ENCODE results near the gene TMEM95. TPM values are rescaled to one million over a fixed set of nuclear protein-coding genes. Genes with fewer than 3 reads are reported as not detected.

TMEM95 gene, protein sequence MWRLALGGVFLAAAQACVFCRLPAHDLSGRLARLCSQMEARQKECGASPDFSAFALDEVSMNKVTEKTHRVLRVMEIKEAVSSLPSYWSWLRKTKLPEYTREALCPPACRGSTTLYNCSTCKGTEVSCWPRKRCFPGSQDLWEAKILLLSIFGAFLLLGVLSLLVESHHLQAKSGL
- total RNA-seq (ENCODE audit: low replicate concordance) = not detected in 2 replicates
- long read RNA-seq = 0 reads

DNA sequence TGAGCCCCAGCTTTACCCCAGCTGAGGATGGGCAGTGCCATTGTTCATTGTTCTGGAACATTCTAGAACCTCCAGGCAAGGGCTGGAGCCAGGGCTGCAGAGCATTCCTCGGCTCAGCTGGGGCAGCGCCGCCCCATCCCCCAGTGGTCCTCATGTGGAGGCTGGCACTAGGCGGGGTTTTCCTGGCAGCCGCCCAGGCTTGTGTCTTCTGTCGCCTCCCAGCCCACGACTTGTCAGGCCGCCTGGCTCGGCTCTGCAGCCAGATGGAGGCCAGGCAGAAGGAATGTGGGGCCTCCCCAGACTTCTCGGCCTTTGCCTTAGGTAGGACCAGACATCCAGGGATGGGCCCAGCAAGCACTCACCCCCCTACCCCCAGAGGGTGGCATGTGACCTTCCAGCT is at the start of gene TMEM95:
TMEM95 (plus strand) TSS at position 104 of the 400 bp plus-strand sequence; CDS start at position 153, 49 bp downstream.
- peak within 1 kb of the TSS; percentile 74 for H3K4me3 Mint-ChIP-seq
- no peaks in the 10 kb centered on the region for H3K9me3 Mint-ChIP-seq
- peak within 1 kb of the TSS; percentile 91 for H3K27ac Mint-ChIP-seq
- peaks cover 20% of the 10 kb centered on the region for H3K4me1 Mint-ChIP-seq (ENCODE audit: unreplicated experiment)
- no peaks in the 10 kb centered on the region for H3K27me3 Mint-ChIP-seq
- no peak for DNase-seq (ENCODE audit: extremely low spot score, unreplicated experiment)
- no peaks in the 10 kb centered on the region for H3K36me3 Mint-ChIP-seq
- TF ChIP-seq CTCF (conservative IDR thresholded peaks at IDR 0.05) = no peak

GRCh38 chr17:7306911-7307685 is 47.9 kb upstream of the TMEM95 start, which contains the start of gene EIF5A:
Gene EIF5A, plus strand, starts transcription at chr17:7307628. Its CDS starts 2,008 bp downstream, at chr17:7309636.
- no peak for TF ChIP-seq CTCF (conservative IDR thresholded peaks at IDR 0.05)
- Mint-ChIP-seq H3K9me3 (no peaks in the 10 kb centered on the region), H3K27me3 (no peaks in the 10 kb centered on the region)

DNA sequence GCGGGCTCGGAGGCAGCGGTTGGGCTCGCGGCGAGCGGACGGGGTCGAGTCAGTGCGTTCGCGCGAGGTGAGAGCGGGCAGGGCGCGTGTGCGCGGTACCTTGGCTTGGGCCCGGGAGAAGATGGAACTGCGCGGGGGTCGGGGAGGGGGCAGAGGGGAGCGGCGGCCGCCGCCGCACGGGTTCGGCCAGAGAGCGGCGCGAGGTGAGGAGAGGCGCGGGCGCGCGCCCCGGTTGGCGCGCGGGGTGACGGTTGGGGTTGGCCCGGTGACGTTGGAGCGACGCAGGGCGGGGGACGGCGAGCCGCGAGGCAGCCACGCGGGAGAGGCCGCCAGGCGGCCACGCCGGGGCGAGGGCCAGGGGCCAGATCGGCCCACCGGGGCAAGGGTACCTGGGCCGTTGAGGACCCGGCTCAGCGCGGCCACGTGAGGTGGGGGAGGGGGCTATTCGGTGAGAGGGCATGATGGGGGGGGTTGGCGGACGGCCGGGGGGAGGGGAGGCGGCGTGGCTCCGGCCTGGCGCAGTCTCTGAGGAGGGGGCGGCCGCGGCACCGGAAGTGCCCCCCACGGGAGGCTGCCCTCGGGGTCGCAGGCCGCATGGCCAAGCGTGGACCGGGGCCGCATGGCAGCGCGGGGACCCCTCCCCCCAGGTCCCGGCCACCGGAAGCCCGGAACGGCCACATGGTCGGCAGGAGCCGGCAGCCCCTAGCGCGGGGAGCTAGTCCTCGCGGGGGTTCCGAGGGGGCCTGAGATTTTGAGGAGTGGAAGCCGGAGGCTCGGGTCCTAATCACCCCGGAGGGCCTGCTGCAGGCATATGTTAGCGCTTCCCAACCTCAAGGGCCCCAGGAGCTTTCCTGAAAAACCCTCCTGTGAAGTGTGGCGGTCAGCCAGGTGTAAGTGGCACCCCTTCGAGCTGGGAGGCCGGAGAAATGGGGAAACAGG is 47.0 kb upstream of the TMEM95 start:
- H3K27me3 Mint-ChIP-seq = no peaks in the 10 kb centered on the region
- peak overlapping the region; percentile 99 for H3K27ac Mint-ChIP-seq
- no peaks in the 10 kb centered on the region for H3K9me3 Mint-ChIP-seq
- DNase-seq (ENCODE audit: extremely low spot score, unreplicated experiment) = no peak
- TF ChIP-seq CTCF (conservative IDR thresholded peaks at IDR 0.05) = peak; percentile 49
- H3K4me3 Mint-ChIP-seq = peak overlapping the region; percentile 98
- peaks cover 26% of the 10 kb centered on the region for H3K36me3 Mint-ChIP-seq
- H3K4me1 Mint-ChIP-seq (ENCODE audit: unreplicated experiment) = peaks cover 30% of the 10 kb centered on the region

More at GRCh38 chr17:7306911-7307685, 47.9 kb upstream of the TMEM95 start, which contains the start of gene EIF5A:
- Mint-ChIP-seq H3K27ac (peak within 1 kb of the TSS; percentile 99), H3K4me3 (peak within 1 kb of the TSS; percentile 98), H3K36me3 (peaks cover 26% of the 10 kb centered on the region), H3K4me1 (ENCODE audit: unreplicated experiment) (peaks cover 24% of the 10 kb centered on the region)
- DNase-seq (ENCODE audit: extremely low spot score, unreplicated experiment) = peak; percentile 100

DNA sequence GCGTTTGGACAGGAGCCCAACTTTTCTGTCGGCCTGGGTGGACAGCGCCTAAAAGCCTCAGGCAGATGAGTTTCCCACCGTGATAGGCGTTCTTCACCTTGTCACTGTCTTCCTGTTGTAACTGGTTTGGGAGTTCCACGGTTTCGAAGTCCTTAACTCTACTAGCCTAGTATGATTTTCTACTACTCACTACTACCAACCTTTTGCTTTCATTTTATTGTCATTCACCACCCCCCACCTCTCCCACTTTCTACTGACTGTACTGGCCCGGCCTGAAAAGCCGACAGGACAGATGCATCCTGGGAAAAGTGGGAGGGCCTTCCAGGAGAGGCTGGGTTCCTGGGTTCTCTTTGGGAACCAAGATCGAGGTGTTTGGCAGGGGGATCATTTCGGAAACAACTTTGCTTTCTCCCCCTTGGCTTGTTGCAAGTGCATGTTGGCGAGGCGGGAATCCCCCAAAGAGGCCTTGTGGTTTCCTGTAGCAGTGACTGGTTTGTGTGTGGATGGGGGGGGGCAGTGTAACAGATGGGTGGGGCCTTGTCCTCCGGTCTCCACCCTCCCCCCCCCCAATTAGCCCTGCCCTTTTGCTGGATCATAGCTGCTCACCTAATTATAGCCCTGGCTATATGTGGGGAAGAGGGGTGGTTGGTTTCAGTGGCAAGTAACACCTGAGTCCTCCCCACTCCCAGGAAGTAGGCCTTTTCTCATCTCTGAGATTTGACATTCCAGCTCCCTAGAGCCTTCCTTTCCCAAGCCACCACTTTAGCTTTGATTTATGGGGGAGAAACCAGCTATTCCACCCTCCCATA is 46.1 kb upstream of the TMEM95 start:
- no peaks in the 10 kb centered on the region for H3K9me3 Mint-ChIP-seq
- no peaks in the 10 kb centered on the region for H3K27me3 Mint-ChIP-seq
- no peak for TF ChIP-seq CTCF (conservative IDR thresholded peaks at IDR 0.05)
- peak overlapping the region; percentile 98 for H3K4me3 Mint-ChIP-seq
- peak overlapping the region; percentile 99 for H3K27ac Mint-ChIP-seq
- H3K4me1 Mint-ChIP-seq (ENCODE audit: unreplicated experiment) = peaks cover 35% of the 10 kb centered on the region
- no peak for DNase-seq (ENCODE audit: extremely low spot score, unreplicated experiment)
- peaks cover 29% of the 10 kb centered on the region for H3K36me3 Mint-ChIP-seq
